Spleen (tissue), 7 donors: ENCODE measurements around the gene CXCR6.
A peak's percentile ranks its signal among the peaks of the same experiment; 100 is the strongest.

Experiments
- POLR2AphosphoS5 ChIP-seq, 3 donors: sonication (generic); formaldehyde crosslinking; IDR thresholded peaks; one replicate each; pipeline ENCODE4 v1.5.1; 2017; ENCODE audit warnings: antibody characterized with exemption in 3 of 3
- TF ChIP-seq, protein P1 (sequence below), 11 experiments: fragments of 200-600 bp in 7 of 11; fragments of 450-650 bp in 4 of 11; sonication (generic) in 4 of 11; IDR thresholded peaks in 8 of 11; conservative IDR thresholded peaks in 3 of 11; 1 replicate in 7 of 11; 2 replicates in 4 of 11; pipeline versions ENCODE4 v1.4.0 to v1.8.0; 2016 to 2021; ENCODE audit warnings: antibody characterized with exemption in 11 of 11, inconsistent platforms in 4 of 11, mild to moderate bottlenecking in 1 of 11
- donor health status: DM: no; HTN: no; CAD: no; lungs with moderate emphysema.
- donor health status: DM: no; HTN: no; CAD: no.
- donor health status: DM: no; HTN: no; CAD: no.

GRCh38 chr3:45944830-45945620 is 1.8 kb downstream of the CXCR6 start:
- TF ChIP-seq, protein P1, sequence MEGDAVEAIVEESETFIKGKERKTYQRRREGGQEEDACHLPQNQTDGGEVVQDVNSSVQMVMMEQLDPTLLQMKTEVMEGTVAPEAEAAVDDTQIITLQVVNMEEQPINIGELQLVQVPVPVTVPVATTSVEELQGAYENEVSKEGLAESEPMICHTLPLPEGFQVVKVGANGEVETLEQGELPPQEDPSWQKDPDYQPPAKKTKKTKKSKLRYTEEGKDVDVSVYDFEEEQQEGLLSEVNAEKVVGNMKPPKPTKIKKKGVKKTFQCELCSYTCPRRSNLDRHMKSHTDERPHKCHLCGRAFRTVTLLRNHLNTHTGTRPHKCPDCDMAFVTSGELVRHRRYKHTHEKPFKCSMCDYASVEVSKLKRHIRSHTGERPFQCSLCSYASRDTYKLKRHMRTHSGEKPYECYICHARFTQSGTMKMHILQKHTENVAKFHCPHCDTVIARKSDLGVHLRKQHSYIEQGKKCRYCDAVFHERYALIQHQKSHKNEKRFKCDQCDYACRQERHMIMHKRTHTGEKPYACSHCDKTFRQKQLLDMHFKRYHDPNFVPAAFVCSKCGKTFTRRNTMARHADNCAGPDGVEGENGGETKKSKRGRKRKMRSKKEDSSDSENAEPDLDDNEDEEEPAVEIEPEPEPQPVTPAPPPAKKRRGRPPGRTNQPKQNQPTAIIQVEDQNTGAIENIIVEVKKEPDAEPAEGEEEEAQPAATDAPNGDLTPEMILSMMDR (IDR thresholded peaks at IDR 0.05 in 8 of 11, conservative IDR thresholded peaks at IDR 0.05 in 3 of 11), result no peak
- peak in 1 of 3 donors; percentile 81 for TF ChIP-seq POLR2AphosphoS5 (IDR thresholded peaks at IDR 0.05)
